Spleen (tissue), 11 donors: ENCODE measurements around the gene OPCML. TPM values are rescaled to one million over a fixed set of nuclear protein-coding genes. Genes with fewer than 3 reads are reported as not detected.

Source experiments
- DNase-seq: peaks from one replicate; pipeline ENCODE4 v3.0.0-alpha.2; 2020
- H3K27ac ChIP-seq, 8 donors: fragments of 200-600 bp; sonication (generic) in 7 of 8; 1 replicate in 4 of 8; 2 replicates in 4 of 8; pipeline versions ENCODE4 v1.5.0 to v1.8.0; 2016 to 2021; ENCODE audit warnings: inconsistent platforms in 4 of 8, mild to moderate bottlenecking in 4 of 8, moderate library complexity in 1 of 8
- H3K27me3 ChIP-seq, 7 donors: fragments of 200-600 bp; sonication (generic) in 6 of 7; replicated peaks in 1 of 7; 1 replicate in 4 of 7; 2 replicates in 3 of 7; pipeline versions ENCODE4 v1.5.0 to v1.8.0; 2016 to 2021; ENCODE audit warnings: inconsistent platforms in 3 of 7, mild to moderate bottlenecking in 1 of 7
- H3K36me3 ChIP-seq, 6 donors: fragments of 200-600 bp; sonication (generic) in 5 of 6; 1 replicate in 4 of 6; 2 replicates in 2 of 6; pipeline versions ENCODE4 v1.5.0 to v1.8.0; 2016 to 2021; ENCODE audit warnings: inconsistent platforms in 2 of 6
- H3K4me1 ChIP-seq, 6 donors: fragments of 200-600 bp; sonication (generic) in 5 of 6; 1 replicate in 3 of 6; 2 replicates in 3 of 6; pipeline versions ENCODE4 v1.5.0 to v1.8.0; 2016 to 2021; ENCODE audit warnings: inconsistent platforms in 3 of 6
- H3K4me3 ChIP-seq, 8 donors: fragments of 200-600 bp; sonication (generic) in 7 of 8; 1 replicate in 4 of 8; 2 replicates in 4 of 8; pipeline versions ENCODE4 v1.5.0 to v1.8.0; 2016 to 2021; ENCODE audit warnings: inconsistent platforms in 4 of 8, mild to moderate bottlenecking in 4 of 8, moderate library complexity in 2 of 8
- H3K9me3 ChIP-seq, 8 donors: fragments of 200-600 bp; sonication (generic) in 7 of 8; 1 replicate in 4 of 8; 2 replicates in 4 of 8; pipeline versions ENCODE4 v1.5.0 to v1.8.0; 2016 to 2021; ENCODE audit warnings: inconsistent platforms in 4 of 8
- POLR2A ChIP-seq, 3 donors: fragments of 450-650 bp; IDR thresholded peaks; one replicate each; pipeline ENCODE4 v1.5.1; 2017; ENCODE audit warnings: antibody characterized with exemption in 3 of 3, mild to moderate bottlenecking in 1 of 3
- POLR2AphosphoS5 ChIP-seq, 3 donors: sonication (generic); formaldehyde crosslinking; IDR thresholded peaks; one replicate each; pipeline ENCODE4 v1.5.1; 2017; ENCODE audit warnings: antibody characterized with exemption in 3 of 3
- WGBS, 5 donors: extraction: QIAGEN DNeasy Blood & Tissue Kit in 3 of 5; methylation state at CpG; one replicate each; pipeline versions ENCODE4 v1.1.5 to v1.1.7; 2013 to 2018; 5-methylcytosine and 5-hydroxymethylcytosine counted together
- intact Hi-C: fragments of 100-400 bp; cut with DNase I; formaldehyde crosslinking; loops from one replicate; pipeline ENCODE4 v1.15.0; 2023; ENCODE audit warnings: low total_unique reads
- polyA plus RNA-seq, 3 donors: library from polyadenylated mRNA; stranded (reverse); fragments of 200-250 nt; gene quantifications; one replicate each; pipeline ENCODE4 v1.2.1, GENCODE V29; 2013
- total RNA-seq, 7 donors: library from RNA; depleted of rRNA in 3 of 7; stranded (reverse); fragments of >200 nt in 3 of 7; fragmentation: NEBNext Ultra II Directional in 4 of 7; extraction: Animal tissue kit (Norgen Biotek cat#: 25700) in 4 of 7; gene quantifications; one replicate each; pipeline versions ENCODE4 v1.1.0 to v1.2.1, GENCODE V29; 2016 to 2021
- TF ChIP-seq, protein P1 (sequence below), 11 experiments: fragments of 200-600 bp in 7 of 11; fragments of 450-650 bp in 4 of 11; sonication (generic) in 4 of 11; IDR thresholded peaks in 8 of 11; conservative IDR thresholded peaks in 3 of 11; 1 replicate in 7 of 11; 2 replicates in 4 of 11; pipeline versions ENCODE4 v1.4.0 to v1.8.0; 2016 to 2021; ENCODE audit warnings: antibody characterized with exemption in 11 of 11, inconsistent platforms in 4 of 11, mild to moderate bottlenecking in 1 of 11
- donor health status: healthy with polysubstance abuse.
- donor health status: DM: no; HTN: no; CAD: no; lungs with moderate emphysema.
- donor health status: DM: no; HTN: no; CAD: no.
- donor health status: Bipolar disorder and iron deficiency.
- donor health status: healthy.
- donor health status: DM: no; HTN: no; CAD: no.
- donor health status: DM: yes; HTN: yes; CAD: no.

OPCML gene
- total and polyA plus RNA-seq, 10 donors: 0.09 to 10.7 (median 3.1) TPM

DNA sequence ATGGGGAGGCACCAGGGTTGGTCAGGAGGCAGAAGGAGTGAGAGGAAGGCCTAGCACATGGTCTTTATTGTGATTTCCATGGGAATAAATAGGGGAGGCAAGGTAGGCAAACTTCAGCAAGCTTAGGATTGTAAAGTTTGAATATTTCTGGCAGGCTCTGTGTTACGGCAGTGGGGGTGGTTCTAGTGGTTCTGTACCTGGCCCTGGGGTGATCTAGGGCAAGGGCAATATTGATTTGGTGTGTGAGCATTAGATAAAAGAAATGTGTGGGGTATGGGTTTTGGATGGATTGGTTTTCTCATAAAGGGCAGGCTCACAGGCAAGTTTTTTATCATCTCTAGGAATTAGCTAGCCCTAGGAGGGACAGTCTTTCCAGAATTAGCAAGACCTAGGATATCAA, 584.0 kb downstream of the OPCML start:
- intact Hi-C loops: no loop called here
- Histone ChIP-seq H3K27me3 (peaks cover 0 to 30% (median 11%) of the 10 kb centered on the region in 7 donors), H3K4me1 (peaks cover 0 to 10% (median 4%) of the 10 kb centered on the region in 6 donors), H3K4me3 (no peak overlapping the region), H3K36me3 (no peaks in the 10 kb centered on the region), H3K27ac (no peak overlapping the region), H3K9me3 (peaks cover 0 to 6% (median 0%) of the 10 kb centered on the region in 8 donors)
- TF ChIP-seq POLR2A (IDR thresholded peaks at IDR 0.05) (no peak), POLR2AphosphoS5 (IDR thresholded peaks at IDR 0.05) (no peak)
- TF ChIP-seq, protein P1, sequence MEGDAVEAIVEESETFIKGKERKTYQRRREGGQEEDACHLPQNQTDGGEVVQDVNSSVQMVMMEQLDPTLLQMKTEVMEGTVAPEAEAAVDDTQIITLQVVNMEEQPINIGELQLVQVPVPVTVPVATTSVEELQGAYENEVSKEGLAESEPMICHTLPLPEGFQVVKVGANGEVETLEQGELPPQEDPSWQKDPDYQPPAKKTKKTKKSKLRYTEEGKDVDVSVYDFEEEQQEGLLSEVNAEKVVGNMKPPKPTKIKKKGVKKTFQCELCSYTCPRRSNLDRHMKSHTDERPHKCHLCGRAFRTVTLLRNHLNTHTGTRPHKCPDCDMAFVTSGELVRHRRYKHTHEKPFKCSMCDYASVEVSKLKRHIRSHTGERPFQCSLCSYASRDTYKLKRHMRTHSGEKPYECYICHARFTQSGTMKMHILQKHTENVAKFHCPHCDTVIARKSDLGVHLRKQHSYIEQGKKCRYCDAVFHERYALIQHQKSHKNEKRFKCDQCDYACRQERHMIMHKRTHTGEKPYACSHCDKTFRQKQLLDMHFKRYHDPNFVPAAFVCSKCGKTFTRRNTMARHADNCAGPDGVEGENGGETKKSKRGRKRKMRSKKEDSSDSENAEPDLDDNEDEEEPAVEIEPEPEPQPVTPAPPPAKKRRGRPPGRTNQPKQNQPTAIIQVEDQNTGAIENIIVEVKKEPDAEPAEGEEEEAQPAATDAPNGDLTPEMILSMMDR (IDR thresholded peaks at IDR 0.05 in 8 of 11, conservative IDR thresholded peaks at IDR 0.05 in 3 of 11): no peak
- DNase-seq: no peak
- WGBS, 5 donors: 89 to 94% (median 92%) methylated on average over 1 of the region's 1 CpG

DNA sequence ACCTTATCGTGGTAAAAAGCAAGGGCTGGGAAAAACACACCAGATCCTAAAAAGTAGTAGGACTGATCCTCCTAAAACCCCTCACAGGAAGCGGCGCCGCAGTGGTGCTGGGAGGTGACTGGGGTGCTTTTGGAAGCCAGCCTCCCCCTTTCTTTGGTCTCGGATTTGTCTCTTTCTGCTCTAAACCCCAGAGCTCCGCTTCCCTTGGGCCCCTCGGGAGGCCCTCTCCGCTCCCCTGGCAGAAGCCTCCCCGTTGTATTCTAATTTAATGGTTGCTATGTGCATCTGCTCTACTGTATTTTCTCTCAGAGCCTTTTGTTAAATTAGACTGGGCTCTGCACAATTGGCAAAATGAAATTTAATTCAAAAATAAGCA, 587.7 kb downstream of the OPCML start:
- TF ChIP-seq POLR2AphosphoS5 (IDR thresholded peaks at IDR 0.05) (no peak), POLR2A (IDR thresholded peaks at IDR 0.05) (no peak)
- TF ChIP-seq, protein P1 (IDR thresholded peaks at IDR 0.05 in 8 of 11, conservative IDR thresholded peaks at IDR 0.05 in 3 of 11): no peak
- no peak for DNase-seq
- Histone ChIP-seq H3K27ac (no peak overlapping the region), H3K4me1 (peaks cover 0 to 32% (median 13%) of the 10 kb centered on the region in 6 donors), H3K9me3 (no peaks in the 10 kb centered on the region), H3K27me3 (peaks cover 0 to 50% (median 14%) of the 10 kb centered on the region in 7 donors), H3K4me3 (peak overlapping the region in 1 of 8 donors; percentile 67), H3K36me3 (no peaks in the 10 kb centered on the region)
- 38 to 52% (median 43%) methylated on average over 9 of the region's 9 CpGs for WGBS, 5 donors
- intact Hi-C loops: no loop called here

DNA sequence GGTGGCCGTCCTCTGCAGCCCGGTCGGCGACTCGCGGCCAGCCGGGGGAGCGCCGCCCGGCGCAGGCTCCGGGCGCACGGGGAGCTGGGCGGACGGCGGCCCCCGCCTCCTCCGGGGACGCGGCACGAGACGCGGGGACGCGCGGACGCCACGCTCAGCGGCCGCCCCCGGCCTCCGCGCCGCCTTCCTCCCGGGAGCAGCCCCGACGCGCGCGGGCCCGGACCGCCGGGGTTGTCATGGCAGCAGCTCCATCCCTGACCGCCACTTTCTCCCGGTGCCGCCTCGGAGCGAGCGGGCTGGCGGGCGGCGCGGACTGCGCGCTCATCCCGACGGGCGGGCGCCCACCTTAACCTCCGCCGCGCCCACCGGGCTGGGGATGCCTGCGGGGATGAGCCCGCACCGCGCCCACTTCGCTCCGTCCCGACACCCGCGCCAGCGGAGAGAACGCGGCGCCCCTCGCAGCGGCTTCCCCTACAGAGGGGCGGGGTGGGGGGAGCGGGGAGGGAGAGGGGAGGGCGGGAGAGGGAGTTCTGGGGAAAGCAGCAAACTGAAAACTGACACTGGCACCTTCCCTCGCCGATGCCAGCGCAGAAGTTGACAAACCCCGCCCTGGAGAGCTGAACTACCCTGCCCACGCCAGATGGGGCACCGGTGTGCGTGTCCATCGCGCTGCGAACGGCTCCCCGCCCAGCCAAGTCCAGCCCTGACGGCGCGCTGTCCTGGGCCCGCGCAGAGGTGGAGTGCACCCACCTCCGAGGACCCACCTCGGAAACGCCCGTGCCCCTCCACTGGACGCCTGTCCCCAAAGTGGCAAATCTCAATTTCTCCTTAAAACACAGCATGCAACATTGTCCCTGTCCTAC, 588.4 kb downstream of the OPCML start:
- WGBS, 5 donors: 2 to 18% (median 4%) methylated on average over 5 to 104 of the region's 104 CpGs
- peak overlapping the region in 7 of 8 donors; percentile 22 to 67 (median 37) for H3K4me3 ChIP-seq

More for the DNA sequence above, 588.4 kb downstream of the OPCML start:
- Histone ChIP-seq H3K9me3 (no peaks in the 10 kb centered on the region), H3K36me3 (no peaks in the 10 kb centered on the region), H3K27me3 (peaks cover 0 to 50% (median 14%) of the 10 kb centered on the region in 7 donors), H3K27ac (peak overlapping the region in 1 of 8 donors; percentile 17), H3K4me1 (peaks cover 0 to 32% (median 13%) of the 10 kb centered on the region in 6 donors)
- DNase-seq: peak; percentile 77
- intact Hi-C loops: no loop called here
- no peak for TF ChIP-seq POLR2A (IDR thresholded peaks at IDR 0.05)
- TF ChIP-seq, protein P1 (IDR thresholded peaks at IDR 0.05 in 8 of 11, conservative IDR thresholded peaks at IDR 0.05 in 3 of 11): peak in 1 of 11 experiments; percentile 28
- no peak for TF ChIP-seq POLR2AphosphoS5 (IDR thresholded peaks at IDR 0.05)
